Measurements from ENCODE around the gene ELOB. TPM values are rescaled to one million over a fixed set of nuclear protein-coding genes. Genes with fewer than 3 reads are reported as not detected.

The ELOB gene
- total RNA-seq, 1 donor from 2014 or later, result 237 TPM

GRCh38 chr16:2822158-2822495, 45.0 kb upstream of the ELOB start:
- H3K27me3 Mint-ChIP-seq, result peaks cover 12% of the 10 kb centered on the region
- no peaks in the 10 kb centered on the region for H3K36me3 Mint-ChIP-seq
- DNase-seq (ENCODE audit: extremely low spot score, unreplicated experiment), result no peak
- TF ChIP-seq CTCF (conservative IDR thresholded peaks at IDR 0.05), result no peak
- H3K9me3 Mint-ChIP-seq, result no peaks in the 10 kb centered on the region
- no peak overlapping the region for H3K27ac Mint-ChIP-seq
- no peak overlapping the region for H3K4me3 Mint-ChIP-seq
- no peaks in the 10 kb centered on the region for H3K4me1 Mint-ChIP-seq (ENCODE audit: unreplicated experiment)

- H3K4me1 Mint-ChIP-seq (ENCODE audit: unreplicated experiment), result no peaks in the 10 kb centered on the region
- no peaks in the 10 kb centered on the region for H3K9me3 Mint-ChIP-seq
- H3K36me3 Mint-ChIP-seq, result no peaks in the 10 kb centered on the region
- no peak for DNase-seq (ENCODE audit: extremely low spot score, unreplicated experiment)
- TF ChIP-seq CTCF (conservative IDR thresholded peaks at IDR 0.05), result no peak
- H3K27me3 Mint-ChIP-seq, result peaks cover 12% of the 10 kb centered on the region
- no peak overlapping the region for H3K4me3 Mint-ChIP-seq
- no peak overlapping the region for H3K27ac Mint-ChIP-seq
These were observed 44.5 kb upstream of the ELOB start for GRCh38 chr16:2821487-2822157.

- no peak for TF ChIP-seq CTCF (conservative IDR thresholded peaks at IDR 0.05)
- no peak for DNase-seq (ENCODE audit: extremely low spot score, unreplicated experiment)
- no peaks in the 10 kb centered on the region for H3K36me3 Mint-ChIP-seq
- no peak overlapping the region for H3K4me3 Mint-ChIP-seq
- H3K4me1 Mint-ChIP-seq (ENCODE audit: unreplicated experiment), result no peaks in the 10 kb centered on the region
- no peaks in the 10 kb centered on the region for H3K9me3 Mint-ChIP-seq
- H3K27ac Mint-ChIP-seq, result no peak overlapping the region
- peaks cover 12% of the 10 kb centered on the region for H3K27me3 Mint-ChIP-seq
These were observed 43.9 kb upstream of the ELOB start for GRCh38 chr16:2820836-2821486.

GRCh38 chr16:2819939-2820835, 43.1 kb upstream of the ELOB start:
- Mint-ChIP-seq H3K9me3 (no peaks in the 10 kb centered on the region), H3K27ac (no peak overlapping the region), H3K4me3 (no peak overlapping the region), H3K36me3 (no peaks in the 10 kb centered on the region), H3K27me3 (peaks cover 12% of the 10 kb centered on the region), H3K4me1 (ENCODE audit: unreplicated experiment) (peaks cover 4% of the 10 kb centered on the region)
- no peak for DNase-seq (ENCODE audit: extremely low spot score, unreplicated experiment)
- TF ChIP-seq CTCF (conservative IDR thresholded peaks at IDR 0.05), result no peak

GRCh38 chr16:2819179-2819938, 42.3 kb upstream of the ELOB start:
- peaks cover 4% of the 10 kb centered on the region for H3K4me1 Mint-ChIP-seq (ENCODE audit: unreplicated experiment)
- no peak overlapping the region for H3K27ac Mint-ChIP-seq
- no peak overlapping the region for H3K4me3 Mint-ChIP-seq
- TF ChIP-seq CTCF (conservative IDR thresholded peaks at IDR 0.05), result no peak
- no peaks in the 10 kb centered on the region for H3K9me3 Mint-ChIP-seq
- no peak for DNase-seq (ENCODE audit: extremely low spot score, unreplicated experiment)
- peaks cover 12% of the 10 kb centered on the region for H3K27me3 Mint-ChIP-seq
- H3K36me3 Mint-ChIP-seq, result no peaks in the 10 kb centered on the region
